H9 (cell line): ENCODE measurements around the gene ECSCR. TPM values are rescaled to one million over a fixed set of nuclear protein-coding genes. Genes with fewer than 3 reads are reported as not detected.

Experiments
- DNase-seq: peaks from one replicate; pipeline ENCODE4 v3.0.0-alpha.2; 2017
- H2AFZ ChIP-seq: one replicate; pipeline ENCODE4 v1.6.1; 2013; ENCODE audit warnings: mild to moderate bottlenecking, low read length, control low read depth, moderate library complexity
- H2AK5ac ChIP-seq: 2 replicates; pipeline ENCODE4 v1.6.1; 2013; ENCODE audit warnings: low read length, control low read depth, mixed read lengths; ENCODE audit not compliant: insufficient read length
- H2BK120ac ChIP-seq: one replicate; pipeline ENCODE4 v1.6.1; 2013; ENCODE audit warnings: low read depth, mild to moderate bottlenecking, low read length, control low read depth, inconsistent platforms; ENCODE audit not compliant: poor library complexity, severe bottlenecking
- H2BK12ac ChIP-seq: 2 replicates; pipeline ENCODE4 v1.6.1; 2013; ENCODE audit warnings: low read length, control low read depth, mixed read lengths, low read depth; ENCODE audit not compliant: insufficient read length
- H2BK15ac ChIP-seq: 2 replicates; pipeline ENCODE4 v1.6.1; 2013; ENCODE audit warnings: low read depth, low read length, control low read depth
- H2BK20ac ChIP-seq: one replicate; pipeline ENCODE4 v1.6.1; 2013; ENCODE audit warnings: low read depth, mild to moderate bottlenecking, low read length, control low read depth, inconsistent platforms; ENCODE audit not compliant: poor library complexity, severe bottlenecking
- H2BK5ac ChIP-seq: 2 replicates; pipeline ENCODE4 v1.6.1; 2013; ENCODE audit warnings: low read length, control low read depth, mixed read lengths; ENCODE audit not compliant: insufficient read length
- H3K14ac ChIP-seq: 2 replicates; pipeline ENCODE4 v1.6.1; 2013; ENCODE audit warnings: low read length, control low read depth; ENCODE audit not compliant: insufficient read depth
- H3K18ac ChIP-seq: 2 replicates; pipeline ENCODE4 v1.6.1; 2013; ENCODE audit warnings: low read depth, mild to moderate bottlenecking, mixed read lengths, low read length, control low read depth; ENCODE audit not compliant: insufficient read length
- H3K23ac ChIP-seq: 2 replicates; pipeline ENCODE4 v1.6.1; 2013; ENCODE audit warnings: low read length, control low read depth, mixed read lengths, low read depth; ENCODE audit not compliant: insufficient read length
- H3K23me2 ChIP-seq: 2 replicates; pipeline ENCODE4 v1.6.1; 2013; ENCODE audit warnings: low read depth, mild to moderate bottlenecking, mixed read lengths, low read length, control low read depth; ENCODE audit not compliant: insufficient read length, poor library complexity, severe bottlenecking
- H3K27ac ChIP-seq: 2 replicates; pipeline ENCODE4 v1.5.1; 2013; ENCODE audit warnings: low read length, control low read depth, mixed read lengths, low read depth; ENCODE audit not compliant: insufficient read length
- H3K27me3 ChIP-seq: 2 replicates; pipeline ENCODE4 v1.6.1; 2013; ENCODE audit warnings: low read length, control low read depth, inconsistent platforms; ENCODE audit not compliant: insufficient read depth
- H3K4ac ChIP-seq: 2 replicates; pipeline ENCODE4 v1.6.1; 2013; ENCODE audit warnings: low read depth, mild to moderate bottlenecking, control low read depth, inconsistent platforms, low read length, moderate library complexity
- H3K4me1 ChIP-seq: 2 replicates; pipeline ENCODE4 v1.6.1; 2013; ENCODE audit warnings: low read length, control low read depth, inconsistent platforms; ENCODE audit not compliant: insufficient read depth
- H3K4me2 ChIP-seq: 2 replicates; pipeline ENCODE4 v1.6.1; 2013; ENCODE audit warnings: low read length, control low read depth, mixed read lengths; ENCODE audit not compliant: insufficient read length, insufficient read depth
- H3K56ac ChIP-seq: 2 replicates; pipeline ENCODE4 v1.6.1; 2013; ENCODE audit warnings: low read depth, mild to moderate bottlenecking, mixed read lengths, low read length, control low read depth; ENCODE audit not compliant: insufficient read length
- H3K79me1 ChIP-seq: 2 replicates; pipeline ENCODE4 v1.6.1; 2013; ENCODE audit warnings: low read depth, mild to moderate bottlenecking, moderate library complexity, low read length, control low read depth, inconsistent platforms; ENCODE audit not compliant: insufficient read depth, poor library complexity, severe bottlenecking
- H3K79me2 ChIP-seq: 2 replicates; pipeline ENCODE4 v1.6.1; 2013; ENCODE audit warnings: low read length, control low read depth, inconsistent platforms; ENCODE audit not compliant: insufficient read depth
- H3K9ac ChIP-seq: 2 replicates; pipeline ENCODE4 v1.6.1; 2013; ENCODE audit warnings: low read length, control low read depth, mixed read lengths; ENCODE audit not compliant: insufficient read length; ENCODE audit errors: extremely low read depth
- H3K9me3 ChIP-seq: one replicate; pipeline ENCODE4 v1.6.1; 2013; ENCODE audit warnings: low read depth, low read length, inconsistent platforms; ENCODE audit not compliant: control insufficient read depth
- H3T11ph ChIP-seq: one replicate; pipeline ENCODE4 v1.6.1; 2013; ENCODE audit warnings: mild to moderate bottlenecking, low read length, control low read depth, inconsistent platforms
- H4K20me1 ChIP-seq: one replicate; pipeline ENCODE4 v1.6.1; 2013; ENCODE audit not compliant: control insufficient read depth, insufficient read length, insufficient read depth
- H4K5ac ChIP-seq: 2 replicates; pipeline ENCODE4 v1.6.1; 2013; ENCODE audit warnings: low read depth, mild to moderate bottlenecking, mixed read lengths, low read length, control low read depth; ENCODE audit not compliant: insufficient read length
- H4K8ac ChIP-seq: replicated peaks from 2 replicates; pipeline ENCODE4 v1.6.1; 2013; ENCODE audit warnings: low read length, control low read depth, mixed read lengths, low read depth; ENCODE audit not compliant: insufficient read length
- H4K91ac ChIP-seq: 2 replicates; pipeline ENCODE4 v1.6.1; 2013; ENCODE audit warnings: low read depth, mild to moderate bottlenecking, moderate library complexity, mixed read lengths, low read length, control low read depth; ENCODE audit not compliant: insufficient read length
- H3K27ac Mint-ChIP-seq, 3 experiments: 2 replicates in 2 of 3; 3 replicates in 1 of 3; pipeline ENCODE4 v1.8.0; 2020 to 2021; ENCODE audit warnings: mixed read lengths in 3 of 3, mild to moderate bottlenecking in 1 of 3, moderate library complexity in 1 of 3
- H3K27me3 Mint-ChIP-seq: 2 replicates; pipeline ENCODE4 v1.8.0; 2021; ENCODE audit warnings: low read depth, mild to moderate bottlenecking, moderate library complexity, mixed read lengths
- H3K36me3 Mint-ChIP-seq, 3 experiments: 2 replicates in 2 of 3; 3 replicates in 1 of 3; pipeline ENCODE4 v1.8.0; 2020 to 2021; ENCODE audit warnings: low read depth in 3 of 3, mixed read lengths in 3 of 3; ENCODE audit not compliant: insufficient read depth in 1 of 3
- H3K4me1 Mint-ChIP-seq, 2 experiments: 2 replicates each; pipeline ENCODE4 v1.8.0; 2020; ENCODE audit warnings: mixed read lengths in 2 of 2
- H3K4me3 Mint-ChIP-seq, 2 experiments: 2 replicates in 1 of 2; 3 replicates in 1 of 2; pipeline ENCODE4 v1.8.0; 2020 to 2021; ENCODE audit warnings: mild to moderate bottlenecking in 2 of 2, mixed read lengths in 2 of 2, moderate library complexity in 1 of 2
- H3K9me3 Mint-ChIP-seq, 2 experiments: 2 replicates in 1 of 2; 3 replicates in 1 of 2; pipeline ENCODE4 v1.8.0; 2020; ENCODE audit warnings: mild to moderate bottlenecking in 2 of 2, mixed read lengths in 2 of 2, moderate library complexity in 1 of 2
- WGBS: extraction: QIAGEN DNeasy Blood & Tissue Kit; methylation state at CpG from one replicate; pipeline ENCODE4 v1.1.7; 2013; ENCODE audit warnings: missing lambda C conversion rate, low lambda C conversion rate, mixed read lengths; ENCODE audit not compliant: insufficient read length; ENCODE audit errors: extremely low coverage; 5-methylcytosine and 5-hydroxymethylcytosine counted together
- total RNA-seq: library from RNA; stranded (reverse); gene quantifications from 2 replicates; pipeline ENCODE4 v1.2.1, GENCODE V29; 2021
- TF ChIP-seq, protein P1 (sequence below): fragments of 200-600 bp; sonication (generic); conservative IDR thresholded peaks from 3 replicates; pipeline ENCODE4 v1.8.0; 2021; ENCODE audit warnings: antibody characterized with exemption, mild to moderate bottlenecking

Gene ECSCR
- total RNA-seq, 1 experiment from 2014 or later = 1.6 TPM

DNA sequence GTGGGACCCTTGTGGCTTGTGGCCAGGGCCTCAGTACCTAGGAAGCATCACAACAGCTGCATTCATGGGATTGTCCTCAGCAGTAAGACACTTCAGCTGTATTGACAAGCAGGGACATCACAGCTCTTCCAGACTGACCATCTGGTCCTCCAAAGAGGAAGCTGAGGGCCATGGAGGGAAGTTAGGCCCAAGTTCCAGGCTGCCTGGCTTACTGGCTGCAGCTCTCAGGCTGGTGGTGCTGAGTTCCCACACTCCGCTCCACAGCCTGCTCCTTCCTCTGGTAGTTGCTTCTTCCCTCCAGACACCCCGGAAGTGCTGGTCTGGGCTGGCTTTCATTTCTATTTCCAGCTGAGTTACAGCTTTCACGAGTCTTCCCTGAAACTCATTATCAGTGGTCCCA, 25.7 kb upstream of the ECSCR start:
- no peak for DNase-seq
- Mint-ChIP-seq H3K27ac (peak overlapping the region in 2 of 3 experiments; percentile 37 to 68; a peak in 2 of 7 replicates), H3K9me3 (no peaks in the 10 kb centered on the region), H3K4me3 (no peak overlapping the region), H3K27me3 (peaks cover 3% of the 10 kb centered on the region; the same call in 1 of the 2 replicates), H3K4me1 (peaks cover 12 to 32% of the 10 kb centered on the region in 2 experiments), H3K36me3 (no peaks in the 10 kb centered on the region)
- Histone ChIP-seq H4K5ac (no peak overlapping the region), H3K4me2 (no peak overlapping the region), H2BK15ac (no peak overlapping the region), H3K79me2 (no peaks in the 10 kb centered on the region), H3K79me1 (no peaks in the 10 kb centered on the region), H4K91ac (no peak overlapping the region), H2AFZ (no peak overlapping the region), H4K20me1 (no peaks in the 10 kb centered on the region), H3K4me1 (no peaks in the 10 kb centered on the region; the same call in 1 of the 2 replicates), H4K8ac (no peak overlapping the region), H3K27me3 (no peaks in the 10 kb centered on the region), H3K18ac (no peak overlapping the region), H2AK5ac (no peak overlapping the region), H2BK5ac (no peak overlapping the region), H3K23me2 (no peaks in the 10 kb centered on the region), H3K9ac (no peak overlapping the region), H3K14ac (no peak overlapping the region; the same call in 1 of the 2 replicates), H2BK120ac (no peak overlapping the region), H3K56ac (no peak overlapping the region), H2BK20ac (no peak overlapping the region), H3K27ac (no peak overlapping the region), H3T11ph (no peak overlapping the region), H3K9me3 (no peaks in the 10 kb centered on the region), H3K4ac (no peak overlapping the region), H2BK12ac (no peak overlapping the region), H3K23ac (no peak overlapping the region)
- WGBS = no CpG with 5 or more reads among the region's 3 CpGs
- TF ChIP-seq, protein P1, sequence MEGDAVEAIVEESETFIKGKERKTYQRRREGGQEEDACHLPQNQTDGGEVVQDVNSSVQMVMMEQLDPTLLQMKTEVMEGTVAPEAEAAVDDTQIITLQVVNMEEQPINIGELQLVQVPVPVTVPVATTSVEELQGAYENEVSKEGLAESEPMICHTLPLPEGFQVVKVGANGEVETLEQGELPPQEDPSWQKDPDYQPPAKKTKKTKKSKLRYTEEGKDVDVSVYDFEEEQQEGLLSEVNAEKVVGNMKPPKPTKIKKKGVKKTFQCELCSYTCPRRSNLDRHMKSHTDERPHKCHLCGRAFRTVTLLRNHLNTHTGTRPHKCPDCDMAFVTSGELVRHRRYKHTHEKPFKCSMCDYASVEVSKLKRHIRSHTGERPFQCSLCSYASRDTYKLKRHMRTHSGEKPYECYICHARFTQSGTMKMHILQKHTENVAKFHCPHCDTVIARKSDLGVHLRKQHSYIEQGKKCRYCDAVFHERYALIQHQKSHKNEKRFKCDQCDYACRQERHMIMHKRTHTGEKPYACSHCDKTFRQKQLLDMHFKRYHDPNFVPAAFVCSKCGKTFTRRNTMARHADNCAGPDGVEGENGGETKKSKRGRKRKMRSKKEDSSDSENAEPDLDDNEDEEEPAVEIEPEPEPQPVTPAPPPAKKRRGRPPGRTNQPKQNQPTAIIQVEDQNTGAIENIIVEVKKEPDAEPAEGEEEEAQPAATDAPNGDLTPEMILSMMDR = no peak
